Activated T-cell treated with anti-CD3 and anti-CD28 coated beads for 24 hours (primary cell): ENCODE results near the gene PGAM5.
"Not testable (repeated sequence)": the region's sequence is repeated elsewhere in the genome, so short reads cannot be mapped to it uniquely, and the experiment has no call there.

ENCODE experiments used
- DNase-seq: peaks from one replicate; pipeline ENCODE4 v3.0.0-alpha.2; 2020; ENCODE audit warnings: low read depth

Gene PGAM5

DNA sequence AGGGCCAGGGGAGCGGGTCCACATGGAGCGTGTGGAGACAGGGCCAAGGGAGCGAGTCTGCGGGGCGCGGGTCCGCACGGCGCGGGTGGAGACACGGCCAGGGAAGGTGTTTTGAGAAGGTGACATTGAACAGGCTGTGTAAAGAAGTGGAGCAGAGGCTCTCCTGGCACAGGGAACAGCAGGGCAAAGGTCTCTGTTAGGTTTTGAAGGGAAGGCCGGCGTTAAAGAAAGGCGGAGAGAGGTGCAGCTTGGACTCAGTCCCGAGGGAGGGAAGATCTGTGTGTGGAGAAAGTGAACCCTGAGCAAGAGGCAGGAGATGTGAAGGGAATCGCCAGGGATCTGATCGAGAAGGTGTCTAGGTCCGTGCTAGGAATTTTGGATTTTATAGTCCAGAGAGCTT lies 21.4 kb upstream of the PGAM5 start:
- no peak for DNase-seq

DNA sequence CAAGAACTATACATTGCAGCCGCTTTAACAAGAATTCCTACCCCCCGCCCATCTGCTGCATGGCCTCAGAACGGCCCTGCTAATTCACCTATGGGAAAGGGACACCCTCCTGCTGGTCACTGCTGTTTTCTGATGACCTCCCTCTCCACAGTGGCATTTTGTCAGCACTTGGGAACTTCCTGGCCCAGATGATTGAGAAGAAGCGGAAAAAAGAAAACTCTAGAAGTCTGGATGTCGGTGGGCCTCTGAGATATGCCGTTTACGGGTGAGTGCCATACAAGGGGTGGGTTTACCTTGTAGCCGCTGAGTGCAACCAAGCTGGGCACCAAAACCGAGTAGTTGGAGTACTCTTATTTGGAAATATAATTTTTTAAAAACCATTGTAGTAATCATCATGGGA lies 20.5 kb upstream of the PGAM5 start:
- no peak for DNase-seq

DNA sequence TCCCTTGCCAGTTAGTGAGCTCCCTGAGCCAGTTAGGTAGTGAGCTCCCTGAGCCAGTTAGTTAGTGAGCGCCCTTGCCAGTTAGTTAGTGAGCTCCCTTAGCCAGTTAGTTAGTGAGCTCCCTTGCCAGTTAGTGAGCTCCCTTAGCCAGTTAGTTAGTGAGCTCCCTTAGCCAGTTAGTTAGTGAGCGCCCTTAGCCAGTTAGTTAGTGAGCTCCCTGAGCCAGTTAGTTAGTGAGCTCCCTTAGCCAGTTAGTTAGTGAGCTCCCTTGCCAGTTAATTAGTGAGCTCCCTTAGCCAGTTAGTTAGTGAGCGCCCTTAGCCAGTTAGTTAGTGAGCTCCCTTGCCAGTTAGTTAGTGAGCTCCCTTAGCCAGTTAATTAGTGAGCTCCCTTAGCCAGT lies 18.6 kb upstream of the PGAM5 start:
- DNase-seq: not testable (repeated sequence)

DNA sequence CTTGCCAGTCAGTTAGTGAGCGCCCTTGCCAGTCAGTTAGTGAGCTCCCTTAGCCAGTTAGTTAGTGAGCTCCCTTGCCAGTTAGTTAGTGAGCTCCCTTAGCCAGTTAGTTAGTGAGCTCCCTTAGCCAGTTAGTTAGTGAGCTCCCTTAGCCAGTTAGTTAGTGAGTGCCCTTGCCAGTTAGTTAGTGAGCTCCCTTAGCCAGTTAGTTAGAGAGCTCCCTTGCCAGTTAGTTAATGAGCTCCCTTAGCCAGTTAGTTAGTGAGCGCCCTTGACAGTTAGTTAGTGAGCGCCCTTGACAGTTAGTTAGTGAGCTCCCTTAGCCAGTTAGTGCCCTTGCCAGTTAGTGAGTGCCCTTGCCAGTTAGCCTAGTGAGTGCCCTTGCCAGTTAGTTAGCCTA lies 15.8 kb upstream of the PGAM5 start:
- DNase-seq: not testable (repeated sequence)

DNA sequence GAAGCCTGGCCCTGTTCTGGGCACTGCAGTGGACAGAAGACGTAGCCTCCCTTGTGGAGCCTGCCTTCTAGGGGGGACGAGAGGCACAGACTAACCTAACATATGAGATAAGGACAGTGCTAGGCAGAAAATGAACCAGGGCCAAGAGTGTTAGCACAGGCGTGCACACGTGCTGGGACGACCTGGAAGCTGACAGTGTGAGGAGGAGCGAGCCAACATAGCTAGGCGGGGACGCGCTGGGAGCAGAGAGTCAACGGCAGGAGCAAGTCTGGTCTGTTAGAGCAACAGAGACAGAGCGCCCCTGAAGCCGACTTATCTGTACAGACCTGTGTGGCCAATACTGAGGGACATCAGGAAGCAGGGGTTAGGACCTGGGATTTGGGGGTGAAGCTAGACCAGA lies 15.2 kb upstream of the PGAM5 start:
- no peak for DNase-seq

DNA sequence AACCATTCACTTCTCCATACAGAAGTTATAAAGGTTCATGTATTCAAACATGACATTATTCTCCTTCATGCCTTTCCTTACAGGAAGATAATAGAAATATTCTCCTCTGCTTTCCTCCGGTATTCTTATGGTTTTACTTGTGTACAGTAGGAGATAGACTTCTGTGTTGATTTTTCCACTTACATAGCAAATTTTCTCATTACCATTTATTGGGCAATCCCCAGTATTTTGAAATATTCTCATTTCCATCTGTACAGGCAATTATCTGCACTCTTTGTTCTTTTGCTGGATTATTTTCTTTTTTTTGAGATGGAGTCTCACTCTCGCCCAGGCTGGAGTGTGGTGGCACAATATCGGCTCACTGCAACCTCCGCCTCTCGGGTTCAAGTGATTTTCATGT lies 12.3 kb upstream of the PGAM5 start:
- no peak for DNase-seq

DNA sequence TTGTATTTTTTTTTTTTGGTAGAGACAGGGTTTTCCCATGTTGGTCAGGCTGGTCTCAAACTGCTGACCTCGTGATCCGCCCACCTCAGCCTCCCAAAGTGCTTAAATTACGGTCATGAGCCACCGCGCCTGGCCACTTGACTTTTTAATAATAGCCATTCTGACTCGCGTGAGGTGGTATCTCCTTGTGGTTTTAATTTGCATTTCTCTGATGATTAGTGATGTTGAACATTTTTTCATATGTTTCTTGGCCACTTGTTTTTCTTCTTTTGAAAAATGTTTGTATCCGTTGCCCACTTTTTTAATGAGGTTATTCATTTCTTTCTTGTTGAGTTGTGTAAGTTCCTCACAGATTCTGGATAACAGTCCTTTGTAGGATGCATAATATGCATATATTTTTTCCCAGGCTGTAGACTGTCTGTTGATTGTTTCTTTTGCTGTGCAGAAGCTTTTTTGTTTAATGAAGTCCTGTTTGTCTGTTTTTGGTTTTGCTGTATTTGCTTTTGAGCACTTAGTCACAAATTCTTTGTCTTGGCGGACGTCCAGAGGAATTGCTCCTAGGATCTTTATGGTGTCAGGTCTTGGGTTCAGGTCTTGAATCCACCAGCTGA lies 10.3 kb upstream of the PGAM5 start:
- no peak for DNase-seq

DNA sequence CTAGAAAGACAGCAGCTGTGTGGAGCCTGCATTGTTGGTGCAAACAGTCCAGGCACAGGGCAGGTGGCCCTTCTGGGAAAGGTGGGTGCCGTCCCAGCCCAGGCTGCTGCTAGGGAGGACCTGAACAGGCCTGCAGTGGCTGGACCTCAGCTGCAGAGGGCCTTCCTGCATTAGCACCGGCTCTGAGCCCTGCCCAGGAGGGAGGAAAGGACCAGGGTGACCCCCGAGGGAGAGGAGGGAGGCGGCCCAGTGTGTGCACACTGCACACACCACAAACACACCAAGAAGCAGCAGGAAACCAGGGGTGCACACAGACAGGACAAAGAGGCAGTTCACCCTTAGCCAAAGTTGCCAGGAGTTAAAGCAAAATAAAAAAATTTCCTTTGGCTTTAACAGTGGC lies 8.0 kb upstream of the PGAM5 start:
- no peak for DNase-seq

DNA sequence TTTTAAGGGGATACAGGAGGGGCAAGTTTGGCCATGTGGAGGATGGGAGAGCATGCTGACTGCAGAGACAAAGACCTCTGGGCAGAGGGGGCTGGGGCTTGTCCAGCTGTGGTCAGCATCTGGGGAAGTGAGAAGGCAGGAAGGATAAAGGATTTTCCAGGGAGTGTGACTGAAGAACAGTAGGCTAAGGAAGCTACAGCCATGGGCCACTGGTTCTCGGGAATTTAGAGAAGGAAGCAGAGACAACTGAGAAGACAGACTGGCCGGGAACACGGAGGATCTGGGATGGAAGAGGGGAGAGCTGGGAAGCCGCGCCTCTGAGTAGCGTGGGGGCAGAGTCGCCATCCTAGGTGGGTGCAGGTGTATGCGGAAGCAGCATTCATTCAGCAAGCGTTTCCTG lies 7.0 kb upstream of the PGAM5 start:
- no peak for DNase-seq

DNA sequence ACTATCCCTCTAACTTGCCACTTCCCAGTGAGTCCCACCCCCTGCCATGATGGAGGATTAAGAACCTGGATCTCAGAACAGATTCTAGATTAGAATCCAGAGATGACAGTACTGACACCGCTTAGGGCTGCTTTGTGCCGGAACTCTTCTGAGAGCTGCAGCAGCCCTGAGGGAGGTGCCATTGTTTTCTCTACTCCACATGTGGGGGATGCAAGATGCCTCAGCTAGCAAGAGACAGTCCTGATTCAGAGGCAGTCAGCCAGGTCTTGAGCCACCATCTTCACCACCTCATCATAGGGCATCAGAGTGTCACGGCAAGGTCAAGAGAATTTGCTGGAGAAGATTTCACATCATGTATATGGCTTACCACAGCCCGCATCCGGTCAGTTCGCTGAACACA lies 3.4 kb upstream of the PGAM5 start:
- DNase-seq: no peak

DNA sequence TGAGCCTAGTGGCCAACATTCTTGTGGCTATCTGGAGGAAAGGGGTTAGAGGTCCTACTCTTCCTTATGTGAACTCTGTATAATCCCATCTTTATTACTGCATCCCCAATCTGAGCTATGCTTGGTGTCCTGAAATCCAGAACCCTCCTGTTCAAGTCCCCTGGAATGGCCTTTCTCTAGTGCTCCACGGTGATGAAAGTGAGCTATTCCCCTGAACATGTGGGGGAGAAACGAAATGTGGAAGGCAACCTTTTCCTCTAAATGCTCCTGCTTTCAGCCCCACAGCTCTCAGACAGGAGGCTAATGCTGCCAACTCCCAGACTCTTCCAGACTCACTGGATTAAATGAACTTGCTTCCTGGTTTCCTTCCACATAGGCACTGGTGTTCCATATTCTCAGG lies 2.5 kb upstream of the PGAM5 start:
- no peak for DNase-seq

DNA sequence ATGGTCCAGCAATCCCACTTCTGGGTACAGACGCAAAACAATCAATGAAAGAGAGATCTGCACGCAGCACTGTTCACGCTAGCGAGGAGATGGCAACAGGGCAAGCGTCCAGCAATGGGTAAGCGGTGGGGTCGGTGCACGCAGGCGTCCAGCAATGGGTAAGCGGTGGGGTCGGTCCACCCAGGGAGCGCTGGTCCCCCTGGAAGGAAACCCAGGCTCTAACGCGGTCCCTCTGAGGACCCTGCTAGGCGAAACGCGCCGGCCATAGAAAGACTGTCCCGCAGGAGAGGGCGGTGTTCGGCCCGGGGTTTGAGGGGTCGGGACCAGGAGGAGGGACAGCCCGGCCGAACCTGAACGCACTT lies 618 bp upstream of the PGAM5 start:
- DNase-seq: no peak

DNA sequence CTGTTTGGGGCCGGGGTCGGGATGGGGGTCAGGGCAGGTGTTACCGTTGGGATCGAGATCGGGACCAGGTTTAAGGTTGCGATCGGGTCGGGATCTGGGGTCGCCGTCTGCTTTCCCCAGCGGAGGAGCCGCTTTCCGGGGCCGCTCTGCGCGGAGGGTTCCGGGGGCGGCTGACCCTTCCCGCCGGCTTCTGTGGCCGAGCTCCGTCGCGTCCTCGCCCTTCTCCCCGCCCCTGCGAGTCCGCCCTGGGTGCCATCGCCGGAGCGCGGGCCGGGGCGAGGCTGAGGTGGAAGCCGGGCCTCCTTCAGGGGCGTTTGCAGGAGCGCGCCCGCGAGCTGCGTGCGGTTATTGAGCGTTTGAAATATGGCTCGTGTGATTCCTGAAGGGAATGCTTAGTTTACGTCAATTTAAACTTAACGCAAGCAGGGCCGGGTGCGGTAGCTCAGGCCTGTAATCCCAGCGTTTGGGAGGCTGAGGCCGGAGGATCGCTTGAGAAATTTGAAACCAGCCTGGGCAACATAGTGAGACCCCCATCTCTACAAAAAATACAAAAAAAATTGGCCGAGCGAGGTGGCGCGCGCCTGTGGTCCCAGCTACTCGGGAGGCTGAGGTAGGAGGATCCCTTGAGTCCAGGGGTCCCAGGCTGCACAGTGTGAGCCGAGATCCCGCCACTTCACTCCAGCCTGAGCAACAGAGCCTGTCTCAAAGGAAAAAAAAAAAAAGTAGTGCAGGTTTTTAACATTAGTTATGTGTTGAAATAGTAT lies 620 bp downstream of the PGAM5 start:
- DNase-seq: peak; percentile 21

DNA sequence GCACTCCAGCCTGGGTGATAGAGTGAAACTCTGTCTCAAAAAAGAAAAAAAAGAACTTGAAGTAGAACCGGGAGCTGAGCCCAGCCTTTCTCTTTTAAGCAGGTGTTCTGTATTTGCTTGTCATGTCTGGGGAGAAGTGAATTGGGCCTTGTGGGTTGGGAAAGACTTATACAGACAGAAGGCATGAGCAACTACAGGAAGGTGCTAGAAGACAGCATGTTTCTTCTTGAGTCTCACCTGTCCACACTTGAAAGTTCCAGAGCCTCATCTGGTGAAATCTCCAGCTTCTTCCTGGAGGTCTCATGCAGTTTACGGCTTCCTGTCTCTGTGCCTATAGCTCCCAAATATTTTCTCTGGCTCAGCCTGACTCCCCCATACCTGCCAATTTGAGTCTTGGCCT lies 2.5 kb downstream of the PGAM5 start:
- no peak for DNase-seq

DNA sequence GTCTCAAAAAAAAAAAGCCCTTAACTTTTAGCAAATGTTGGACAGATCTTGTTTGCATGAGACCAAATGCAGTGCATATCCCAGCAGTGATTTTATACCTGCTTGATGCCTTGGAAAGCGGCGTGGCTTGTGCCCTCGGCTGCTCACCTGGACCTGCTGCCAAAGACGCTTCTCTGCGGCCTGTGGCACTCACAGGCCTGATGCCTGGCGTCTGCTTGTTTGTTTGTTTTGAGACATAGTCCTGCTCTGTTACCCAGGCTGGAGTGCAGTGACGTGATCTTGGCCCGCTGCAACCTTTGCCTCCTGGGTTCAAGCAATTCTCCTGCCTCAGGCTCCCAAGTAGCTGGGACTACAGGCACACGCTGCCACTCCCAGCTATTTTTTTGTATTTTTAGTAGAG lies 5.2 kb downstream of the PGAM5 start:
- no peak for DNase-seq

DNA sequence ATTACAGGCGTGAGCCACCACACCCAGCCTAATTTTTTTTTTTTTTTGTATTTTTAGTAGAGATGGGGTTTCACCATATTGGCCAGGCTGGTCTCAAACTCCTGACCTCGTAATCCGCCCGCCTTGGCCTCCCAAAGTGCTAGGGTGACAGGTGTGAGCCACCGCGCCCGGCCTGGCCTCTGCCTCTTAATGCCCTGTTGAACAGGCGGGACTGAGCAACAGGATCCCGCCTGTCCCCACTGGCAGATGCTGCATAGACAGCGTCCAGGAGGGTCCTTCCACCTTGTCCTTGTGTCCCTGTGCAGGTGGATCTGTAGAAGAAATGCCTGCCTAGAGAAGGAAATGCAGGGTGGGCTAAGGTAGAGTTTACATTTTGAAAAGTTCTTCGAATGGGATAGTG lies 5.7 kb downstream of the PGAM5 start:
- no peak for DNase-seq

DNA sequence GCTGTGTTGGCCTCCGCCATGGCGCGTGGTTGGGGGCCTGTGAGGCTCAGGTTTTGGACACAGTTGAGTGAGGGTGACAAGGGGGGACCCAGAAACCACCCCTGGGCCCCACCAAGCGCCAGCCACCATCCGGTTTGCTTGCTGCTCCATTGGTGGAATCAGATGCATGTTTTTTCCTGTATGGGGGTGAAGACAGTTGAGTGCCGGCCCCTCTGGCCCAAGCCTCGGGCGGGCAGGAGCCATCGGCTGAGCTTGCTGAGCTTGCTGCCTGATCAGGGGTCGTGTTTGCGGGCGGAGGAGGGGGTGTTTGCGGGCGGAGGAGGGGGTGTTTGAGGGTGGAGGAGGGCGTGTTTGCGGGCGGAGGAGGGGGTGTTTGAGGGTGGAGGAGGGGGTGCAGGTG lies 6.4 kb downstream of the PGAM5 start:
- DNase-seq: no peak

DNA sequence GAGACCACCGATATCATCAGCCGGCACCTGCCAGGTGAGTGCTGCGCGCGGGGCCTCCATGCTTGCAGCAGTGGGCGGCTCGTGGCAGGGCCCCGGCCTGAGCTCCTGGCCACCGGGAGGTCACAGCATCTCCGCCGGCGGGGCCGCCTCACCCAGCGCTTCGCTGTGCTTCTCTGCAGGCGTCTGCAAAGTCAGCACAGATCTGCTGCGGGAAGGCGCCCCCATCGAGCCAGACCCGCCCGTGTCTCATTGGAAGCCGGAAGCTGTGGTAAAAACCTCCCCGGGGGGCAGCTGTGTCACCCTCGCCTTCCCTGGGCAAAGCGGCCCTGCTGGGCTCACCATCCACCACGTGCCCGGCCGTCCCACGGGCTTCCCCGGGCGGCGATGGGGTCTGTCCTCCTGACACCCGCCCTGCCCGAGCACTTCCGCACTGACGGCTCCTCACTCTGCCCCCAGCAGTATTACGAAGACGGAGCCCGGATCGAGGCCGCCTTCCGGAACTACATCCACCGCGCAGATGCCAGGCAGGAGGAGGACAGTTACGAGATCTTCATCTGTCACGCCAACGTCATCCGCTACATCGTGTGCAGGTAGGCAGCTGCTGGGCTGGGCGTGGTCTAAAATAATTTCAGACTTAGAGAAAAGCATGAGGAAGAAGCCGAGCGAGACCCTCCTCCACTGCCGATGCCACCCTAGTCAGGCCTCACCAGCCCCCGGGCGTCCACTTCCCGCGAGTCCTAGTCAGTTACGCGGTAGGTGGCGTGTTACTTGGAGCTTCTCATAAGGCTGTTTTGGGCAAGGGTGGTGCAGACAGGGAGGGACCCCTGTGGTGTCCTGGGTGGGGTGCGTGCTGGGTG lies 7.1 kb downstream of the PGAM5 start:
- no peak for DNase-seq

DNA sequence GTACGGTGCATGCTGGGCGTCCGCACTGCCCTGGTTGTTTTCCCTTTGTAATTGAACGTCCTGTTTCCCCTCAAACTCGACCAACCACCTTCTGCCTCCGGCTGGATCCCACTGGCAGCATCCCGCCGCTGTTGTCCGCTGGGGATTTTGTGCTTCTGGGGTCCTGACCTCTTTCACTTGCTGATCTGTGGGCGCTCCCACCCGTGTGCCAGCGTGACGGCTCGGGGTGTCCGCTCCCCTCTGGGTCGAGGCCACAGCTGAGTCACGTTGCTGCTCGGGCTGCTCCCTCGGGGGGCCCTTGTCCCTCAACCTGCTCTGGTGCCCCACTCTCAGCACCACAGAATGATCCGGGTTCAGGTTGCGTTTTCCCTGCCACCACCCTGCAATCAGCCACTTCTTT lies 8.0 kb downstream of the PGAM5 start:
- no peak for DNase-seq

DNA sequence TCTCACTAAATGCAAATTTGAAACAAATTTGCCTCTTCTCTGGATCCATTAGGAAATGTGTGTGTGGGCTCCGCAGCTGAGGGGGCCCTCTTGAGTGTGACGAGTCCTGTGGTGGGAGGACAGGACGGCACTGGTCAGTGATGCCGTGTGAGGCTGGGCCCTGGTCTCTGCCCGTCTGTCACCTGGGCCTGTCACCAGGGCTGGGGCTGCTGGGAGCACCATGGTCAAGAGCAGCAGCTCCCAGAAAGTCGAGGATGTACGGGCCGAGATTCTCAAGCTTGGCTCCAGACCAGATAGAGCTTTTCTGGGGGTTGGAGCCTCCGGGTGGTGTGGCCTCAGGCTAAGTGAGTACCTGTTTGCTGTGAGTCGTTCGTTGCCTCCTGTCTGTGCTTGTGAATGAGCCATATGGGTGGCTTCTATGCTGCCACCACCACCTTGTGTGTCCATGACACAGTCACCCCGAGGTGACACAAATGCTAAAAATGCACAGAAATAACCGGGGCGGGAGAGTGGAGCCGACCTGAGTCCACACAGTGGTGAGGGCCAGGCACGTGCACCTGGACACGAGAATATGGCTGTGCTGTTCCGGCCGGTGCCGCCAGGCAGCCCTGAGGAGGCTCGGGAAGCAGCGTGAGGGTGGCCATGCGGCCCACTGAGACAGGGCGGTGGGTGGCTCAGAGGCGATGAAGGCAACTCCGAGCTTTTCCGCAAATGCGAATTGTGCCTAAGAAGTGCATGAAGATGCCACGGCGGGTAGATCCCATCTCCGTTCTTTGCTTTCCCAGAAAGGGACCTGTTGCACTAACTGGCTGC lies 8.7 kb downstream of the PGAM5 start:
- DNase-seq: no peak

DNA sequence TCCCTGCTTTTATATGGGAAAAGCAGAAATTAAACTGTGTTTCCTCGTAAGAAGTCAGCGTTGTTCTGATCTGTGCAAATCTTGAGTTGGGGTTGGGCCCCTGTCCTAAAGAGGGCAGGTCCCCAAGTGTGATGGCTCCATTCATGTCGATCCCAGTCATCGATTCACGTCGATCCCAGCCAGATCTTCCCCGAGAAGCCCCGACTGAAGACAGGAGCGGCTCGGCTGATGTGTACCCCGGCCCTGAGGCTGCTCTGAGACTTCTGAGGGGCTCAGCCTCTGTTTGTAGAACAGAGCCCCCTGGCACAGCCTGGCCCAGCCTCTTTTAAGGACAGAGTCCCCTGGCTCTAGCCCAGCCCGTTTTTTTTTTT lies 9.3 kb downstream of the PGAM5 start:
- no peak for DNase-seq

DNA sequence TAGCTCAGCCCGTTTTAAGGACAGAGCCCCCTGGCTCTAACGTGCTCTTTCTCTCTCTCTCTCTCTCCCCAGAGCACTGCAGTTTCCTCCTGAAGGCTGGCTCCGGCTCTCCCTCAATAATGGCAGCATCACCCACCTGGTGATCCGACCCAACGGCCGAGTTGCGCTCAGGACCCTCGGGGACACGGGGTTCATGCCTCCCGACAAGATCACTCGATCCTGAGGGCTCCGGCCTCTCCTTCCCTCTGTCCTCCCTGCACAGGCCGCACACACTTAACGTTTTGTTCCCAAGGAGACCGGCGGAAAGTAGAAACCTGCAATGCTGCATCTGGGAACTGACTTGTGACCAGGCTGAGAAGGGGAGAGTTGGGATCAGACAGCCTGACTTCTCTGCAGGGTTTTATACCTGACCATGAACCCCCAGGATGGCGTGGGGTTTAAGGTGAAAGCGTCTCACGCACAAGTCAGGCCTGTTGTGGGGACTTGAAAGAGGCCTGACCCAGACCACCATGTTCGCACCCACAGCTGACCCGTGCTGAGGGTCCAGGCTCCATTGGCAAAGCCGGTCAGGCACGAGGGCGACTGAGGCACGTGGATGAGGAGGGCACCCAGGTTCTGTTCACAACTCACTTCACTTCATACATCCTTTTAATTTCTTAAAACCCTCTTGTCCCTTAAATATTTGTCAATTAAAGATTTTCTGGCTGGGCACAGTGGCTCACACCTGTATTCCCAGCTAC lies 10.1 kb downstream of the PGAM5 start:
- DNase-seq: no peak
